ENCODE measurements around the gene PKN2.
"Not testable (repeated sequence)": the region's sequence is repeated elsewhere in the genome, so short reads cannot be mapped to it uniquely, and the experiment has no call there.

PKN2 gene

GRCh38 chr1:88708011-88708410 is 23.9 kb downstream of the PKN2 start:
- no peaks in the 10 kb centered on the region for H3K9me3 ChIP-seq (ENCODE audit: control insufficient read depth, low read length)
- H3K4me1 ChIP-seq (ENCODE audit: control insufficient read depth, insufficient read depth, low read length): no peaks in the 10 kb centered on the region
- no peaks in the 10 kb centered on the region for H3K27me3 ChIP-seq (replicated peaks; ENCODE audit: control insufficient read depth, insufficient read depth, low read length)
- DNase-seq (ENCODE audit: low read depth): no peak
- peaks cover 8% of the 10 kb centered on the region for H3K36me3 ChIP-seq (ENCODE audit: control insufficient read depth, insufficient read depth, low read length, severe bottlenecking)
- H3K4me3 ChIP-seq (ENCODE audit: low read length): no peak overlapping the region
- no peak overlapping the region for H3K9ac ChIP-seq (ENCODE audit: low read length)

DNA sequence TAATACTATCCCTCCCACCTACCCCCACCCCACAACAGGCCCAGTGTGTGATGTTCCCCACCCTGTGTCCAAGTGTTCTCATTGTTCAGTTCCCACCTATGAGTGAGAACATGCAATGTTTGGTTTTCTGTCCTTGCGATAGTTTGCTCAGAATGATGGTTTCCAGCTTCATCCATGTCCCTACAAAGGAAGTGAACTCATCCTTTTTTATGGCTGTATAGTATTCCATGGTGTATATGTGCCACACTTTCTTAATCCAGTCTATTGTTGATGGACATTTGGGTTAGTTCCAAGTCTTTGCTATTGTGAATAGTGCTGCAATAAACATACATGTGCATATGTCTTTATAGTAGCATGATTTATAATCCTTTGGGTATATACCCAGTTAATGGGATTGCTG is 28.8 kb downstream of the PKN2 start:
- DNase-seq (ENCODE audit: low read depth); H3K4me3 ChIP-seq (ENCODE audit: low read length); H3K4me1 ChIP-seq (ENCODE audit: control insufficient read depth, insufficient read depth, low read length); H3K9me3 ChIP-seq (ENCODE audit: control insufficient read depth, low read length); H3K36me3 ChIP-seq (ENCODE audit: control insufficient read depth, insufficient read depth, low read length, severe bottlenecking); H3K9ac ChIP-seq (ENCODE audit: low read length); H3K27me3 ChIP-seq (replicated peaks; ENCODE audit: control insufficient read depth, insufficient read depth, low read length): not testable (repeated sequence)

DNA sequence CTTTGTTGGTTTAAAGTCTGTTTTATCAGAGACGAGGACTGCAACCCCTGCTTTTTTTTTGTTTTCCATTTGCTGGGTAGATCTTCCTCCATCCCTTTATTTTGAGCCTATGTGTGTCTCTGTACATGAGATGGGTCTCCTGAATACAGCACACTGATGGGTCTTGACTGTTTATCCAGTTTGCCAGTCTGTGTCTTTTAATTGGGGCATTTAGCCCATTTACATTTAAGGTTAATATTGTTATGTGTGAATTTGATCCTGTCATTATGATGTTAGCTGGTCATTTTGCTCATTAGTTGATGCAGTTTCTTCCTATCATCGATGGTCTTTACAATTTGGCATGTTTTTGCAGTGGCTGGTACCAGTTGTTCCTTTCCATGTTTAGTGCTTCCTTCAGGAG is 32.5 kb downstream of the PKN2 start:
- not testable (repeated sequence) for H3K4me1 ChIP-seq (ENCODE audit: control insufficient read depth, insufficient read depth, low read length); H3K36me3 ChIP-seq (ENCODE audit: control insufficient read depth, insufficient read depth, low read length, severe bottlenecking); H3K27me3 ChIP-seq (replicated peaks; ENCODE audit: control insufficient read depth, insufficient read depth, low read length); H3K9me3 ChIP-seq (ENCODE audit: control insufficient read depth, low read length); H3K9ac ChIP-seq (ENCODE audit: low read length); DNase-seq (ENCODE audit: low read depth); H3K4me3 ChIP-seq (ENCODE audit: low read length)

DNA sequence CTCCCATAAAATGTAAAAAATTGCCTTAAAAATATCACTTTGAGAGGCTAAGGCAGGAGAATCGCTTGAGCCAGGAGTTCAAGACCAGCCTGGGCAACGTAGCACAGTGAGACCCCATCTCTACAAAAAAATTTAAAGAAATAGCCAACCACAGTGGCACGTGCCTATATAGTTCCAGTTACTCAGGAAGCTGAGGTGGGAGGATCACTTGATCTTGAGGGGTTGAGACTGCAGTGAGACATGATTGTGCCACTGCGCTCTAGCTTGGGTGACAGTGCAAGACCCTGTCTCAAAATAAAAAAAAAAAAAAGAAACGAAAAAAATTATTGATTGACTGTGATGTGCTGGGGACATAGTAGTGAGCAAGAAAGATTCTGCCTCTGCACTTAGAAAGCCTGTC is 38.4 kb downstream of the PKN2 start:
- no peak overlapping the region for H3K4me3 ChIP-seq (ENCODE audit: low read length)
- H3K9me3 ChIP-seq (ENCODE audit: control insufficient read depth, low read length): no peaks in the 10 kb centered on the region
- H3K9ac ChIP-seq (ENCODE audit: low read length): no peak overlapping the region
- no peaks in the 10 kb centered on the region for H3K27me3 ChIP-seq (replicated peaks; ENCODE audit: control insufficient read depth, insufficient read depth, low read length)
- no peaks in the 10 kb centered on the region for H3K4me1 ChIP-seq (ENCODE audit: control insufficient read depth, insufficient read depth, low read length)
- no peaks in the 10 kb centered on the region for H3K36me3 ChIP-seq (ENCODE audit: control insufficient read depth, insufficient read depth, low read length, severe bottlenecking)
- DNase-seq (ENCODE audit: low read depth): no peak

DNA sequence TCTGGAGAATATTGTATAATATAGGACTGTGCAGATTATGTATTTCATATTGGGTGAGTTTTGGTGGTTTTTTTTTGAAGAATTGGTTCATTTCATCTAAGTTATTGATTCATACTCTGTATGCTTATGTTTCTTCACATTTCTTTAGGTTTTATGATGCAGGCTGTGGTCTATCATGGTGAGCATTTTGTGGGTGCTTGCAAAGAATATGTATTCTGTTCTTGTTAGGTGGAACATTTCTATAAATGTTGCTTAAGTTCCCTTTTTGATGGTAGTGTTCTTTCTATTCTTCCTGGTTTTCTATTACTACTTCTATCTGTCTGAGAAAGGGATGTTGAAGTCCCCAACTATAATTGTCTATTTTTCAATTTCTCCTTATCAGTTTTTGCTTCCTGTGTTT is 42.6 kb downstream of the PKN2 start:
- Histone ChIP-seq H3K36me3 (ENCODE audit: control insufficient read depth, insufficient read depth, low read length, severe bottlenecking) (peaks cover 7% of the 10 kb centered on the region), H3K4me3 (ENCODE audit: low read length) (no peak overlapping the region), H3K27me3 (replicated peaks; ENCODE audit: control insufficient read depth, insufficient read depth, low read length) (no peaks in the 10 kb centered on the region), H3K9ac (ENCODE audit: low read length) (no peak overlapping the region), H3K4me1 (ENCODE audit: control insufficient read depth, insufficient read depth, low read length) (peaks cover 17% of the 10 kb centered on the region), H3K9me3 (ENCODE audit: control insufficient read depth, low read length) (no peaks in the 10 kb centered on the region)
- no peak for DNase-seq (ENCODE audit: low read depth)

DNA sequence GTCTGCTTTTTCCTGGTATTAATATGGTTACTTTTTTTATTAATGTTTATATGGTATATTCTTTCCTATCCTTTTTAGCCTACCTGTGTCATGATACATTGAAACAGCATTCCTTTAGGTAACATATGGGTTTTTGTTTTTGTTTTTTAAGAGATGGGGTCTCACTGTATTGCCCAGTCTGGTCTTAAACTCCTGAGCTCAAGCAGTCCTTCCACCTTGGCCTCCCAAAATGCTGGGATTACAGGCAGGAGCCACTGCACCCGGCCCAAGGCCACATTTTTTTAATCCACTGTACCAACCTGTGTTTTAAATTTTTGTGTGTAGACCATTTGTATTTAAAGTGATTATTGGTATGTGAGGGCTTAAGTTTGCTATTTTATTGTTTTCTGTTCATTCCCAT is 43.1 kb downstream of the PKN2 start:
- Histone ChIP-seq H3K4me1 (ENCODE audit: control insufficient read depth, insufficient read depth, low read length) (peaks cover 23% of the 10 kb centered on the region), H3K9me3 (ENCODE audit: control insufficient read depth, low read length) (no peaks in the 10 kb centered on the region), H3K36me3 (ENCODE audit: control insufficient read depth, insufficient read depth, low read length, severe bottlenecking) (peaks cover 7% of the 10 kb centered on the region), H3K9ac (ENCODE audit: low read length) (no peak overlapping the region), H3K4me3 (ENCODE audit: low read length) (no peak overlapping the region), H3K27me3 (replicated peaks; ENCODE audit: control insufficient read depth, insufficient read depth, low read length) (no peaks in the 10 kb centered on the region)
- DNase-seq (ENCODE audit: low read depth): no peak

DNA sequence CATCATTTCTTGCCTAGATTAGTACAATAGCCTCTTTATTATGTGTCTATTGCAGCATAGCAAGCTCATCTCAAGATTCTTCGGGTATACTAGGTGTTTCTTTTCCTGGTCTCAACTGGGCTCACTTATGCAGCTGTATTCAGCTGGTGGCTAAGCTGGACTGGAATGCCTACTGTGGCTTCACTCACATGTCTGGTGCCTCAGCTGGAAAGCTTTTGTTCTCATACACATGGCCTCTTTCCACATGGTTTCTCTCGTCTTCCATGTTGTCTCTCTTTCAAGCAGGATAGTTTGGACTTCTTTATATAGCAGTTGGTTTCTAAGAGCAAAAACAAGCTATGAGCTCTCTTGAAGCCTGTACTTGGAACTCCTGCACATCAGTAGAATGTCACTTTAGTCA is 45.2 kb downstream of the PKN2 start:
- Histone ChIP-seq H3K4me1 (ENCODE audit: control insufficient read depth, insufficient read depth, low read length) (peaks cover 24% of the 10 kb centered on the region), H3K4me3 (ENCODE audit: low read length) (no peak overlapping the region), H3K9me3 (ENCODE audit: control insufficient read depth, low read length) (no peaks in the 10 kb centered on the region), H3K27me3 (replicated peaks; ENCODE audit: control insufficient read depth, insufficient read depth, low read length) (no peaks in the 10 kb centered on the region), H3K36me3 (ENCODE audit: control insufficient read depth, insufficient read depth, low read length, severe bottlenecking) (peaks cover 7% of the 10 kb centered on the region), H3K9ac (ENCODE audit: low read length) (no peak overlapping the region)
- DNase-seq (ENCODE audit: low read depth): no peak

DNA sequence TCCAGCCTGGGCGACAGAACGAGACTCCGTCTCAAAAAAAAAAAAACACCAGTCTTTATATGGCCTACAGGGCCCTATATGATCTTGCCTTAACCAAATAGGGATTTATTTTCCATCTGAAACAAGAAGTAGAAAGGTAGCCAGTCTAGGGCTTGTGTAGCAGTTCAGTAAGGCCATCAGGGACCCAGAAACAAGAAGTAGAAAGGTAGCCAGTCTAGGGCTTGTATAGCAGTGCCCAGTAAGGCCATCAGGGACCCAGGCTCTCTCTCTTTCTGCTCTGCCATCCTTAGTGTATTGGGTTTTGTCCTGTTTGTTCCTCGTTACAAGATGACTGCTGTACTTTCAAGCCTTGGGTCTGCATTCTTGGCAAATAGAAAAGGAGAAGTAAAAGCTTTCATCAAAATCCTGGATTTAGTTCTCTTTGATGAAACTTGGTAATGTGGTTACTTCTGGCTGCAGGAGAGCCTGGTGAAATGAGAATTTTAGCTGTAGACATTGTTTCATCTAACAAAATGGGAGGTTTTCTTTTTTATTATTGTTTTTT is 46.1 kb downstream of the PKN2 start:
- peaks cover 24% of the 10 kb centered on the region for H3K4me1 ChIP-seq (ENCODE audit: control insufficient read depth, insufficient read depth, low read length)
- no peak for DNase-seq (ENCODE audit: low read depth)
- no peak overlapping the region for H3K4me3 ChIP-seq (ENCODE audit: low read length)

DNA sequence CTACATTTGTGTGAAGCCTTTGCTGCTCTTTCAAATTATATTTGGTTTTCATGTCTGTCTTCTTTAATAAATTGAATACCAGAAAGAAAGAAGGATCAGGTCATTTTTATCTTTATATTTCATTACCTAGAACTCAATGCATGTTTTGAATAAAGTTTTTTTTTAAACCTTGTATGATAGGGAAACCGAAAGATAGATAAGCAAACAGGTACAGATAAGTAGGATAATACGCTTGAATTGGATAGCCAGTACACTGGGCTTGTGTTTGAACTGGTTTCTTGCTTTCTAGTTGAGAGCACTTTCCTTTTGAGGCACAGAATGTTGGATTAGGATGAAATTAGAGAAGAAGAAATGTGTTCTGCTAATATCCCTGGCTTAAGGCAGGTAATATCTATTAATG is 46.9 kb downstream of the PKN2 start:
- H3K27me3 ChIP-seq (replicated peaks; ENCODE audit: control insufficient read depth, insufficient read depth, low read length): no peaks in the 10 kb centered on the region
- peaks cover 24% of the 10 kb centered on the region for H3K4me1 ChIP-seq (ENCODE audit: control insufficient read depth, insufficient read depth, low read length)
- H3K4me3 ChIP-seq (ENCODE audit: low read length): peak overlapping the region; percentile 75
- DNase-seq (ENCODE audit: low read depth): no peak
- peaks cover 4% of the 10 kb centered on the region for H3K9me3 ChIP-seq (ENCODE audit: control insufficient read depth, low read length)
- H3K36me3 ChIP-seq (ENCODE audit: control insufficient read depth, insufficient read depth, low read length, severe bottlenecking): peaks cover 7% of the 10 kb centered on the region
- H3K9ac ChIP-seq (ENCODE audit: low read length): peak overlapping the region; percentile 56

More for the DNA sequence above, 46.1 kb downstream of the PKN2 start:
- Histone ChIP-seq H3K9ac (ENCODE audit: low read length) (no peak overlapping the region), H3K9me3 (ENCODE audit: control insufficient read depth, low read length) (no peaks in the 10 kb centered on the region), H3K36me3 (ENCODE audit: control insufficient read depth, insufficient read depth, low read length, severe bottlenecking) (peaks cover 7% of the 10 kb centered on the region), H3K27me3 (replicated peaks; ENCODE audit: control insufficient read depth, insufficient read depth, low read length) (no peaks in the 10 kb centered on the region)

- Histone ChIP-seq H3K9ac (ENCODE audit: low read length) (peak overlapping the region; percentile 56), H3K36me3 (ENCODE audit: control insufficient read depth, insufficient read depth, low read length, severe bottlenecking) (peaks cover 7% of the 10 kb centered on the region), H3K9me3 (ENCODE audit: control insufficient read depth, low read length) (peaks cover 4% of the 10 kb centered on the region), H3K4me1 (ENCODE audit: control insufficient read depth, insufficient read depth, low read length) (peaks cover 24% of the 10 kb centered on the region), H3K4me3 (ENCODE audit: low read length) (peak overlapping the region; percentile 75), H3K27me3 (replicated peaks; ENCODE audit: control insufficient read depth, insufficient read depth, low read length) (no peaks in the 10 kb centered on the region)
- DNase-seq (ENCODE audit: low read depth): peak; percentile 91
Measured at GRCh38 chr1:88731475-88732269, 47.6 kb downstream of the PKN2 start.

- Histone ChIP-seq H3K36me3 (ENCODE audit: control insufficient read depth, insufficient read depth, low read length, severe bottlenecking) (no peaks in the 10 kb centered on the region), H3K4me1 (ENCODE audit: control insufficient read depth, insufficient read depth, low read length) (peaks cover 16% of the 10 kb centered on the region), H3K27me3 (replicated peaks; ENCODE audit: control insufficient read depth, insufficient read depth, low read length) (no peaks in the 10 kb centered on the region), H3K4me3 (ENCODE audit: low read length) (no peak overlapping the region), H3K9me3 (ENCODE audit: control insufficient read depth, low read length) (peaks cover 4% of the 10 kb centered on the region), H3K9ac (ENCODE audit: low read length) (no peak overlapping the region)
- no peak for DNase-seq (ENCODE audit: low read depth)
Measured at GRCh38 chr1:88735382-88735781, 51.3 kb downstream of the PKN2 start.

- H3K9me3 ChIP-seq (ENCODE audit: control insufficient read depth, low read length): peaks cover 4% of the 10 kb centered on the region
- no peak overlapping the region for H3K4me3 ChIP-seq (ENCODE audit: low read length)
- DNase-seq (ENCODE audit: low read depth): no peak
- H3K9ac ChIP-seq (ENCODE audit: low read length): no peak overlapping the region
- H3K36me3 ChIP-seq (ENCODE audit: control insufficient read depth, insufficient read depth, low read length, severe bottlenecking): no peaks in the 10 kb centered on the region
- H3K4me1 ChIP-seq (ENCODE audit: control insufficient read depth, insufficient read depth, low read length): peaks cover 17% of the 10 kb centered on the region
- no peaks in the 10 kb centered on the region for H3K27me3 ChIP-seq (replicated peaks; ENCODE audit: control insufficient read depth, insufficient read depth, low read length)
Measured at GRCh38 chr1:88735909-88736308, 51.8 kb downstream of the PKN2 start.

Measured in adipocyte (in vitro differentiated cells).